ENCODE results near the gene DPH7. TPM values are rescaled to one million over a fixed set of nuclear protein-coding genes. Genes with fewer than 3 reads are reported as not detected.
"Not testable (repeated sequence)": the region's sequence is repeated elsewhere in the genome, so short reads cannot be mapped to it uniquely, and the experiment has no call there.

The DPH7 gene
- total RNA-seq, 1 experiment from 2014 or later: 43.9 TPM

DNA sequence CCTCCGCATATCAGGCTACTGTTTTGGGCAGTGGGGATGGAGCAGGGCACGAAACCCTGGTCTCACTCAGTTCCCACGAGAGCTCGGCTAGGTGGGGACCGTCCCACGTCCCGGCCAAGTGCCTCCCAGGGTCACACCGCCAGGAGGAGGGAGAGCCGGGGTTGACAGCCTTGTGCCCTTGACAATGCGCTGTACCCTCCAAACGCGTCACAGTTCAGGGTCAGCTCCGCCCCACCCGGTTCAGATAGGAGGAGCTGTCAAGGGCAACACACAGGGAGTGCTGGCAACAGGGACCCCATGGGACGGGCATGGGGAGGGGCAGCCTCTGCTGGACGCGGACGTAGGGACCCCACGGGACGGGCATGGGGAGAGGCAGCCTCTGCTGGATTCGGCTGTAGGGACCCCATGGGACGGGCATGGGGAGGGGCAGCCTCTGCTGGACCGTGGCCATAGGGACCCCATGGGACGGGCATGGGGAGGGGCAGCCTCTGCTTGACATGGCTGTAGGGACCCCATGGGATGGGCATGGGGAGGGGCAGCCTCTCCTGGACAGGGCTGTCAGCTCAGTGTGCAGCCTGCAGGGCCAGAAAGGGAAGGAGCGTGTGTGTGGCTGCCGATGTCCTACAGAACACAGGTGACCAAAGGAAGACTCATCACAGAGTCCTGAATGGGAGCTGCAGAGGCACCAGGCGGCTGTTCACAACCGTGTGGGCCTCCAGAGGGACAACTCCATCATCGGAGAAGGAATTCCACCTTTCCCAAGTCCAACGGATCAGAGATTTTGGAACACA lies 57.9 kb downstream of the DPH7 start:
- TF ChIP-seq, protein P1, sequence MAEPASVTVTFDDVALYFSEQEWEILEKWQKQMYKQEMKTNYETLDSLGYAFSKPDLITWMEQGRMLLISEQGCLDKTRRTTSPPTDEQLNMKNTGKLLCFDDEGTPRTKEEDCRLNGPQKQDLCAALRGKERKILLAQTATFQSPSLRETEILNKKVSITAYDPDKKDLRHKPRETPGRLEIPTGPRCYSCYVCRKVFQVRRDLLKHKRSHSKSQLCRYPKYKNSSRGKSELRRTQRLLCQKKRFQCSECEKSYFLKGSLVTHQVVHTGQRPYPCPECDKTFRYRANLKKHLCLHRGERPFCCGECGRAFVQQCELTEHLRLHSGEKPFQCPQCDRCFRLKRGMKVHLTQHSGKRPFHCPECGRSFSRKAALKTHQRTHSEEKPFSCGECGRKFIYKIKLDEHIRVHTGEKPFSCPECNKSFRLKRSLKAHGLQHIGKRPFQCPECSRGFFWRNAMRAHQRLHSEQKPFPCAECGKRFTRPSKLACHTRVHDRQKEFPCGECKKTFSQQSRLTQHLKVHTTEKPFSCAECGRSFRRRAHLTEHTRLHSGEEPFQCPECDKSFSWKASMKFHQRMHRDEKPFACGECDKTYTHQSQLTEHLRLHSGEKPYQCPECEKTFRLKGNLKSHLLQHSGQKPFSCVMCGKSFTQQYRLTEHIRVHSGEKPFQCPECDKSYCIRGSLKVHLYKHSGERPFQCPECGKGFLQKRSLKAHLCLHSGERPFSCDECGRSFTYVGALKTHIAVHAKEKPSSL (CRISPR knock-in tag; conservative IDR thresholded peaks at IDR 0.05): no peak
- TF ChIP-seq, protein P2, sequence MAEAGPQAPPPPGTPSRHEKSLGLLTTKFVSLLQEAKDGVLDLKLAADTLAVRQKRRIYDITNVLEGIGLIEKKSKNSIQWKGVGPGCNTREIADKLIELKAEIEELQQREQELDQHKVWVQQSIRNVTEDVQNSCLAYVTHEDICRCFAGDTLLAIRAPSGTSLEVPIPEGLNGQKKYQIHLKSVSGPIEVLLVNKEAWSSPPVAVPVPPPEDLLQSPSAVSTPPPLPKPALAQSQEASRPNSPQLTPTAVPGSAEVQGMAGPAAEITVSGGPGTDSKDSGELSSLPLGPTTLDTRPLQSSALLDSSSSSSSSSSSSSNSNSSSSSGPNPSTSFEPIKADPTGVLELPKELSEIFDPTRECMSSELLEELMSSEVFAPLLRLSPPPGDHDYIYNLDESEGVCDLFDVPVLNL (CRISPR knock-in tag; IDR thresholded peaks at IDR 0.05; ENCODE audit: borderline replicate concordance, low read depth): no peak
- TF ChIP-seq, protein P3, sequence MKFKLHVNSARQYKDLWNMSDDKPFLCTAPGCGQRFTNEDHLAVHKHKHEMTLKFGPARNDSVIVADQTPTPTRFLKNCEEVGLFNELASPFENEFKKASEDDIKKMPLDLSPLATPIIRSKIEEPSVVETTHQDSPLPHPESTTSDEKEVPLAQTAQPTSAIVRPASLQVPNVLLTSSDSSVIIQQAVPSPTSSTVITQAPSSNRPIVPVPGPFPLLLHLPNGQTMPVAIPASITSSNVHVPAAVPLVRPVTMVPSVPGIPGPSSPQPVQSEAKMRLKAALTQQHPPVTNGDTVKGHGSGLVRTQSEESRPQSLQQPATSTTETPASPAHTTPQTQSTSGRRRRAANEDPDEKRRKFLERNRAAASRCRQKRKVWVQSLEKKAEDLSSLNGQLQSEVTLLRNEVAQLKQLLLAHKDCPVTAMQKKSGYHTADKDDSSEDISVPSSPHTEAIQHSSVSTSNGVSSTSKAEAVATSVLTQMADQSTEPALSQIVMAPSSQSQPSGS (CRISPR knock-in tag; IDR thresholded peaks at IDR 0.05; ENCODE audit: borderline replicate concordance, low read depth): no peak
- TF ChIP-seq, protein P4, sequence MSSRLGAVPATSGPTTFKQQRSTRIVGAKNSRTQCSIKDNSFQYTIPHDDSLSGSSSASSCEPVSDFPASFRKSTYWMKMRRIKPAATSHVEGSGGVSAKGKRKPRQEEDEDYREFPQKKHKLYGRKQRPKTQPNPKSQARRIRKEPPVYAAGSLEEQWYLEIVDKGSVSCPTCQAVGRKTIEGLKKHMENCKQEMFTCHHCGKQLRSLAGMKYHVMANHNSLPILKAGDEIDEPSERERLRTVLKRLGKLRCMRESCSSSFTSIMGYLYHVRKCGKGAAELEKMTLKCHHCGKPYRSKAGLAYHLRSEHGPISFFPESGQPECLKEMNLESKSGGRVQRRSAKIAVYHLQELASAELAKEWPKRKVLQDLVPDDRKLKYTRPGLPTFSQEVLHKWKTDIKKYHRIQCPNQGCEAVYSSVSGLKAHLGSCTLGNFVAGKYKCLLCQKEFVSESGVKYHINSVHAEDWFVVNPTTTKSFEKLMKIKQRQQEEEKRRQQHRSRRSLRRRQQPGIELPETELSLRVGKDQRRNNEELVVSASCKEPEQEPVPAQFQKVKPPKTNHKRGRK (CRISPR knock-in tag; IDR thresholded peaks at IDR 0.05; ENCODE audit: borderline replicate concordance): no peak
- TF ChIP-seq, protein P5, sequence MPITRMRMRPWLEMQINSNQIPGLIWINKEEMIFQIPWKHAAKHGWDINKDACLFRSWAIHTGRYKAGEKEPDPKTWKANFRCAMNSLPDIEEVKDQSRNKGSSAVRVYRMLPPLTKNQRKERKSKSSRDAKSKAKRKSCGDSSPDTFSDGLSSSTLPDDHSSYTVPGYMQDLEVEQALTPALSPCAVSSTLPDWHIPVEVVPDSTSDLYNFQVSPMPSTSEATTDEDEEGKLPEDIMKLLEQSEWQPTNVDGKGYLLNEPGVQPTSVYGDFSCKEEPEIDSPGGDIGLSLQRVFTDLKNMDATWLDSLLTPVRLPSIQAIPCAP (CRISPR knock-in tag; IDR thresholded peaks at IDR 0.05): no peak
- Mint-ChIP-seq H3K9me3 (no peaks in the 10 kb centered on the region), H3K36me3 (no peaks in the 10 kb centered on the region), H3K27me3 (ENCODE audit: low read depth) (no peaks in the 10 kb centered on the region), H3K4me1 (no peaks in the 10 kb centered on the region), H3K4me3 (no peak overlapping the region), H3K27ac (no peak overlapping the region)
- ATAC-seq (no peak), DNase-seq (ENCODE audit: low spot score) (no peak)
- CTCF ChIA-PET: interaction anchor here (1.1 kb wide), 1 partner anchor 14 kb away, joined by 5 read pairs; no protein-coding TSS in a partner anchor
- POLR2A ChIA-PET: interaction anchor here (0.6 kb wide), 1 partner anchor 106 kb away, joined by 6 read pairs; no protein-coding TSS in a partner anchor

DNA sequence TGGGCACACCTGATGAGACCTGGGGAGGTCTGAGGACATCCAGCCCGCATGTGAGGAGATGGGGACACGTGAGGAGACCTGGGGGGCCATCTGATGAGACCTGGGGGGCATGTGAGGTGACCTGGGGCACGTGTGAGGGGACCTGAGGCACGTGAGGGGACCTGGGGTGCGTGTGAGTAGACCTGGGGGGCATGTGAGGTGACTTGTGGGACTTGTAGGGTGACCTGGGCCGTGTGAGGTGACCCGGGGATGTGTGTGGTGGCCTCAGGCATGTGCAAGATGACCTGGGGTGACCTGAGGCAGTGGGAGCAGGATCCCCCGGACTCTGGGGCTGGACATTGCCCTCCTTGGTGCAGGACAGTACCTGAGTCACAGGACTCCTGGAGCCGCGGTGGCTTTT lies 59.2 kb downstream of the DPH7 start:
- no peaks in the 10 kb centered on the region for H3K36me3 Mint-ChIP-seq
- ChIA-PET POLR2A (no interaction called here), CTCF (no interaction called here)
- H3K27me3 Mint-ChIP-seq (ENCODE audit: low read depth): no peaks in the 10 kb centered on the region
- ATAC-seq: no peak
- H3K27ac Mint-ChIP-seq: no peak overlapping the region
- DNase-seq (ENCODE audit: low spot score): no peak
- no peaks in the 10 kb centered on the region for H3K9me3 Mint-ChIP-seq
- H3K4me1 Mint-ChIP-seq: no peaks in the 10 kb centered on the region
- no peak overlapping the region for H3K4me3 Mint-ChIP-seq
- TF ChIP-seq, protein P6, sequence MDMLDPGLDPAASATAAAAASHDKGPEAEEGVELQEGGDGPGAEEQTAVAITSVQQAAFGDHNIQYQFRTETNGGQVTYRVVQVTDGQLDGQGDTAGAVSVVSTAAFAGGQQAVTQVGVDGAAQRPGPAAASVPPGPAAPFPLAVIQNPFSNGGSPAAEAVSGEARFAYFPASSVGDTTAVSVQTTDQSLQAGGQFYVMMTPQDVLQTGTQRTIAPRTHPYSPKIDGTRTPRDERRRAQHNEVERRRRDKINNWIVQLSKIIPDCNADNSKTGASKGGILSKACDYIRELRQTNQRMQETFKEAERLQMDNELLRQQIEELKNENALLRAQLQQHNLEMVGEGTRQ (CRISPR knock-in tag; IDR thresholded peaks at IDR 0.05): no peak
- no peak for TF ChIP-seq CREM (CRISPR knock-in tag; IDR thresholded peaks at IDR 0.05)

DNA sequence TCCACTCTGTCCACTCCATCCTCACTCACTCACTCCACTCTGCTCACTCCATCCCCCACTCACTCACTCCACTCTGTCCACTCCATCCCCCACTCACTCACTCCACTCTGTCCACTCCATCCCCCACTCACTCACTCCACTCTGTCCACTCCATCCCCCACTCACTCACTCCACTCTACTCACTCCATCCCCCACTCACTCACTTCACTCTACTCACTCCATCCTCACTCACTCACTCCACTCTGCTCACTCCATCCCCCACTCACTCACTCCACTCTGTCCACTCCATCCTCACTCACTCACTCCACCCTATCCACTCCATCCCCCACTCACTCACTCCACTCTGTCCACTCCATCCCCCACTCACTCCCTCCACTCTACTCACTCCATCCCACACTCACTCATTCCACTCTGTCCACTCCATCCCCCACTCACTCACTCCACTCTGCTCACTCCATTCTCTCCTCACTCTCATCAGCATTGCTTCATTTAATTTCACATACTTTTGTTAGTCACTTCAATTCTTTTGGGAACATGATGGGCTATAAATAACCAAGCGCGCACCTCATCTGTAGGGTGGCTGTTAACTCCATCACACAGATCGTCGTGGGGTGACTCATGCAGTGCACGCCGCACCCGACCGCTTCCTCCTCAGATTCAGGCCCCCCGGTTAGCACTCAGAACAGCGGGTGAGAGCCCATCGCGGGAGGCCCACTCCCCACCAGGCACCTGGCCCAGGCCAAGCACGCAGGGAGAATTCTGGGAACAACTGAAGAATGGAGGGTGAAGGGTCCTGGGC lies 59.9 kb downstream of the DPH7 start:
- not testable (repeated sequence) for ATAC-seq

More for the DNA sequence above, 59.9 kb downstream of the DPH7 start:
- CTCF ChIA-PET; DNase-seq (ENCODE audit: low spot score); H3K9me3 Mint-ChIP-seq; H3K36me3 Mint-ChIP-seq; H3K4me3 Mint-ChIP-seq; H3K4me1 Mint-ChIP-seq; H3K27me3 Mint-ChIP-seq (ENCODE audit: low read depth); POLR2A ChIA-PET; H3K27ac Mint-ChIP-seq: not testable (repeated sequence)
